WI38 (cell line): Measurements from ENCODE around the gene EOMES.
A peak's percentile ranks its signal among the peaks of the same experiment; 100 is the strongest.
"Not testable (repeated sequence)": the region's sequence is repeated elsewhere in the genome, so short reads cannot be mapped to it uniquely, and the experiment has no call there.

Source experiments
- H3K4me3 ChIP-seq: 2 replicates; pipeline ENCODE4 v1.5.1; 2011; ENCODE audit warnings: low read depth, mild to moderate bottlenecking, control low read depth, low read length
- CTCF ChIP-seq: IDR thresholded peaks from 2 replicates; pipeline ENCODE4 v1.5.1; 2012; ENCODE audit warnings: low read depth, mild to moderate bottlenecking, control low read depth, low read length

The EOMES gene

GRCh38 chr3:27721717-27722564 is at the start of gene EOMES:
EOMES (minus strand) TSS chr3:27722323; CDS start chr3:27722294, 29 bp downstream.
- no peak for TF ChIP-seq CTCF
- peak within 1 kb of the TSS; percentile 43 for H3K4me3 ChIP-seq

- not testable (repeated sequence) for H3K4me3 ChIP-seq
Observed at GRCh38 chr3:27770384-27770783, 48.3 kb upstream of the EOMES start.

GRCh38 chr3:27767000-27767399 is 44.9 kb upstream of the EOMES start:
- TF ChIP-seq CTCF, result no peak
- no peak overlapping the region for H3K4me3 ChIP-seq

- H3K4me3 ChIP-seq, result no peak overlapping the region
- TF ChIP-seq CTCF, result no peak
Observed at GRCh38 chr3:27758083-27758482, 36.0 kb upstream of the EOMES start.

GRCh38 chr3:27756877-27757276 is 34.8 kb upstream of the EOMES start:
- no peak overlapping the region for H3K4me3 ChIP-seq
- TF ChIP-seq CTCF, result no peak

GRCh38 chr3:27752926-27753325 is 30.8 kb upstream of the EOMES start:
- H3K4me3 ChIP-seq, result no peak overlapping the region

GRCh38 chr3:27749643-27750042 is 27.5 kb upstream of the EOMES start:
- no peak for TF ChIP-seq CTCF
- H3K4me3 ChIP-seq, result no peak overlapping the region

More at GRCh38 chr3:27752926-27753325, 30.8 kb upstream of the EOMES start:
- TF ChIP-seq CTCF, result no peak
